Measurements from ENCODE around the gene CCDC74B. TPM values are rescaled to one million over a fixed set of nuclear protein-coding genes. Genes with fewer than 3 reads are reported as not detected.
A peak's percentile ranks its signal among the peaks of the same experiment; 100 is the strongest.
"Not testable (repeated sequence)": the region's sequence is repeated elsewhere in the genome, so short reads cannot be mapped to it uniquely, and the experiment has no call there.

The CCDC74B gene
- total RNA-seq, 1 experiment from 2014 or later: 0.34 TPM

DNA sequence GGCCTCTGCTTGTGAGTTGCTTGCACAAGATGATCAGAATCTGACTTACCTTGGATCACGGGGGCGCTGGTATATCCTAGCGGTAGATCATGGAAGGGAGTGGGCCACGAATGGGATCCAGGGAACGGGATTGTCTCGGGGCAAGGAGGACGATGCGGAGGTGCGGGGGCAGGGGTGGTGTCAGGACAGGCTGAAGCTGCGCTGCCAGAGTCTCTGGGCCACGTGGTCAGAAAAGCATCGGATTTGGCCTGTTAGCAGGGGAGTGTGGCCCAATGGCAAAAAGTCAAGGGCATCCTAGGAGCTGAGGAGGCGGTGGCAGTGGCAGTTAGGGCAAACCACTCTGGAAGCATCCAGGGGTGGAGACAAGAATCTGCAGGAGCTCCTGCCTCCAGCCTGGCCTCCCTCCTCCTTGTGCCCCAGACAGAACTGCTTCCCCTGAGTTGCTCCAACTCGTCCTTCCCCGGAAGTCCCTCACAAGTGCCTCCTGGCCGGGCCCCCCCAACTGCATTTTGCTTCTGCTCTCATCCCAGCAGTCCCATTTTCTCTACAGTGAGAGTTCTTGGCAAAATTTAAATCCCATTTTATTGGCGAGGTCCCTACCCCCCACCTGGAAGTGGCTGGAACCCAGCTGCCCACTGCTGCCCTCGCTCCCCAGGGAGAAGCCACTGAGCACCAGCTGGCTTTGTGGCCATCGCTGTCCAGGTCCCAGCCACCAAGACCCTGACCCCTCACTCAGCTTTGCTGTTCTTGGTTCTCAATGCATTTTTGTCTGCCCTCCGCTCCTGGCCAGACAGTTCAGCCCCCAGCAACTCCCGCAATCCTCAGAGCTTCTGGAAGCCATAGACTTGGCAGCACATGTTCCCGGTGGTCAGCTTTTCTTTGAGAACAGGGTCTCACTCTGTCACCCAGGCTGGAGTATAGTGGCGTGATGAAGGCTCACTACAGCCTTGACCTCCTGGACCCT lies 5.6 kb upstream of the CCDC74B start:
- Histone ChIP-seq H3K9me3 (replicated peaks) (no peaks in the 10 kb centered on the region), H3K36me3 (peaks cover 7% of the 10 kb centered on the region; the same call in 1 of the 2 replicates), H3K27ac (no peak overlapping the region), H3K4me1 (replicated peaks) (no peaks in the 10 kb centered on the region), H3K4me3 (no peak overlapping the region), H3K27me3 (replicated peaks) (no peaks in the 10 kb centered on the region)
- no peak for DNase-seq (ENCODE audit: low read depth in 1 of 2, low spot score in 2 of 2)

DNA sequence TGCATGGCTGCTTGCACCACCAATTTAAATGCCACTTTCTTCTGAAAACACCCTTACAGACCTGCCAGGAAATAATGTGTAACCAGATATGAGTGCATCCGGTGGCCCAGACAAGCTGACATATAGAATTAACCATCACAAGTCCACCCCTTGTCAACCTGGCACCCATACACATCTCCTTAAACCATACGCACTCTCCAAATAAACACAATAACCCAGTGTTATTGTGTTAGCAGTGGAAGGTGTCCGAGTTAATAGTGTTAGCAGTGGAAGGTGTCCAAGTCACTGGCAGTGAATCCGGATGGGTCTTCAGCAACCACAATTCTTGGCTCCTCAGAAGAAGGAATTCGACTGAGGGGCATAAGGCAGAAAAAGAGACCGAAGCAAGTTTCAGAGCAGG lies 3.6 kb upstream of the CCDC74B start:
- not testable (repeated sequence) for DNase-seq (ENCODE audit: low read depth in 1 of 2, low spot score in 2 of 2); H3K4me1 ChIP-seq (replicated peaks); H3K4me3 ChIP-seq; H3K27ac ChIP-seq; H3K27me3 ChIP-seq (replicated peaks); H3K9me3 ChIP-seq (replicated peaks); H3K36me3 ChIP-seq

DNA sequence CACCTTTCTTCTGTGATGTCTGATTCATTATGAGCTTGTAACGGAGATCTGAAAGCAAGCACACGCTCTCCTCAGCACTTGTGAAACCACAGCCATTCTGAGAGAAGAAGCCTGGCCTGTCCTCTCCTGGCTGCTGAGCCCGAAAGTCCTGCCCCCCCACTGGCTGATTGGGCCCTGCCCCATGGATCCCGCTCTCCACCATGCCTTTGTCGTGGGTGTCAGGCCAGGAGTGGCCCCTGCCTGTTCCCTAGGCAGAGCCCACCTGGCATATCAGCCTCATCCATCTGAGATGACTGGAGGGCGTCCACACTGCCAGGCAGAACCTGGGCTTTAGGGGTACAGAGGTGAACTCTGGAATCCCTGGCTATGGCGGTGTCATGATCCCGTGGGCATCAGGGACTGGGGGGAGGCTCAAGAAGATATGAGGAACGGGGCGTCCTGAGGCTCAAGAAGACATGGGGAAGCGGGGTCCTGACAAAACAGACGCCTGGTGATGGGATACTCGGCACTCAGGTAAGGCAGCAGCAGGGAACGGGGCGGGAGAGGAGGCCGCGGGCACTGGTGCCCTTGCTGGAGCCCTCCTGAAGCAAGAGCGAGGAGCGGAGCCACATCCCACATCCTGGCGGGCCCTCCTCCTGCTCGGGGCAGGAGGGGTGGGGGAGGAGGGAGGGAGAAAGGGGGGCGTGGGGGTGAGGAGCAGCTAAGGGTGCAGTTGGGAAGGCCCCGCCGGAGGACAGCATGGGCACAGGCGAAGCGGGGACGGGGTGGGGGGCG lies 1.5 kb downstream of the CCDC74B start:
- not testable (repeated sequence) for H3K4me3 ChIP-seq; H3K9me3 ChIP-seq (replicated peaks); H3K27ac ChIP-seq; H3K36me3 ChIP-seq; H3K4me1 ChIP-seq (replicated peaks); H3K27me3 ChIP-seq (replicated peaks)
- peak in 1 of 2 experiments; percentile 31 for DNase-seq (ENCODE audit: low read depth in 1 of 2, low spot score in 2 of 2)

DNA sequence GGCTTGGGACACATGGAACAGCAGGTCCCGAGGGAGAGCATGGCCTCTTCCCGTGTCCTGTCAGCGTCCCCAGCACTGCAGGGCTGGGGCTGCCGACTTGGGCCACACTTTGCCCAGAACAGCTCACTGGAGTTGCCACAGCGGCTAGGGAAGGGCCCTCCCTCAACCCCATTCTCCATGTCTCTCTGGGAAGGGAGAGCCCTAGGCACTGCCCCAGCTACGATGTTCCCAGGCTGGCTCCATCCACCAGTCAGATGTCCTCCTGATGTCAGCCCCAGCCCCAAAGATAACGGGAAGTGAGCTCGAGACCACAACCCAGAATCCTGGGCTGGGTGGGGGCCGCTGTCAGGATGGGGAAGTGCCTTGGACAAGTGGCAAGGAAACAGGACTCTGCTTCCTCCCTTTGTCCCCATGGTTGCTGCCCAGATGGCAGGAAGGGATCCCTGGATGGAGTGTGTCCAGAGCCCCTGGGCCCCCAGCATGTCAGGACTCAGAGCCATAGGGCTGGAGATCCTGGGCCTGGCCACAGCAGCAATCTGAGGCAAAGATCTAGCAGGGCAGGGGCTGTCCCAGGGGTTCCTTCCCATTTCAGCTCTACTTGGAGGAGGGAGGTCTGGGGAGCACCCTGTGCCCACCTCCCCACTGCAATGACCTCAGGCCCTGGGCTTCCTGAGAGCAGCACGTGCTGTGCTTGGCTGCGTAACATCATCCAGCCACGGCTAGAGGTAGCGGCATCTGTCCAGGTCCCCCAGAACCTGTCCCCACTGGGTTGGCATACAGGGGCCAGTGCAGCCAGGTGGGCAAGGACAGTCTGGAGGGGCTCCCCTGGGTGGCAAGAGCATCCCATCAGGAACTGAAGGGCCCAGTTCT lies 2.3 kb downstream of the CCDC74B start:
- H3K9me3 ChIP-seq (replicated peaks); H3K36me3 ChIP-seq; H3K4me3 ChIP-seq; H3K27ac ChIP-seq; H3K4me1 ChIP-seq (replicated peaks); H3K27me3 ChIP-seq (replicated peaks): not testable (repeated sequence)
- DNase-seq (ENCODE audit: low read depth in 1 of 2, low spot score in 2 of 2): peak in 1 of 2 experiments; percentile 31

DNA sequence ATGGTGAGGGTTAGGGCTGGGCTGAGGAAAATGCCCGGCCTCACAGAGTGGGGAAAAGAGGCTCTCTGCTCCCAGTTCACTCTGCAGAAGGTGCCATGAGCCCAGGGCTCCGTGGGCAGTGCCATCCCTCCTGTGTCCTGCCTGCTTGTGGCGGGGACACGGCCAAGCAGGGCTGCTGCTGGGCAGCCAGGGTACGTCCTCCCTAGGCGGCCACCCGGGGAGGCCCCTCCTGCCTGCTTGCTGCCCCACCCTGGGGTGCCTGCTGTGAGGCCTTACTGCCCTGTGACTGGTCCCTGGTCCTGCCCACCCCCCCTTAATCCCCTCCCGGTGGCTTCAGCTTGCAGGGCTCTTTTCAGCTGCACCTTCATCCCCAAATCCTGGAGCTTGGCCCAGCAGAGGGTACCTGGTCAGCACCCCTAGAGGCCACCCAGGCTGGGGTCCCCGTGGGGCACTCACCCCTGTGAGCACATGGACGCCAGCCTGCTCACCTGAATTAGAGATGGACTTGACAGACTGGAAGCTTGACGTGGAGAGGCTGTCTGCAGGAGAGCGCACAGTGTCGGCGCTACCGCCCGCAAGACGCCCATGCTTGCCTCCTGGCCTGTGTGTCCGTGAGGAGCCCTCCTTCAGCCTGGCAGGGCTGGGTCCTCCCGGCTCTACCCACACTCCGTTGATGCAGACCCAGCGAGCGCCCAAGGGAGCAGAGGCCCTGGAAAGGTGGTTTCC lies 3.1 kb downstream of the CCDC74B start:
- peak in 1 of 2 experiments; percentile 22 for DNase-seq (ENCODE audit: low read depth in 1 of 2, low spot score in 2 of 2)
- H3K27ac ChIP-seq; H3K27me3 ChIP-seq (replicated peaks); H3K4me1 ChIP-seq (replicated peaks); H3K9me3 ChIP-seq (replicated peaks); H3K36me3 ChIP-seq; H3K4me3 ChIP-seq: not testable (repeated sequence)

DNA sequence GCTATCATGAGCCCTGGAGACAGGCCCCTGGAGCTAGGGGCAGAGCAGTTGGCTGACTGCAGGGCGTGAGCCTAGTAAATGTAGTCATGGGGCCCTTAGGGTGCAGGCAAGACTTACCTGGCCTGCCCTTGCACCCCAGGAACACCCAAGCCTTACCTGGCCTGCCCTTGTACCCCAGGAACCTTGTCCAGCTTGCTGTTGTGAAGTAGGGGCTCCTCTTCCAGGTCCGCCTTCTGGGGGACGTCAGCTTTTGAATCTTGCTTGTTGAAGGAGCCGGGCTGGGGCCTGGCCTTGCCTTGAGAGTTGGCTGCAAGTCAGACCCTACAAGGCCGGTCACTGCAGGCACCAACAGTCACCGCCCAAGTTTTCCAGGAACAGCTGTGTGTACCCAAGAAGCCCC lies 3.9 kb downstream of the CCDC74B start:
- H3K27me3 ChIP-seq (replicated peaks); H3K36me3 ChIP-seq; H3K4me3 ChIP-seq; H3K27ac ChIP-seq; H3K9me3 ChIP-seq (replicated peaks); H3K4me1 ChIP-seq (replicated peaks): not testable (repeated sequence)
- peak in 1 of 2 experiments; percentile 22 for DNase-seq (ENCODE audit: low read depth in 1 of 2, low spot score in 2 of 2)

DNA sequence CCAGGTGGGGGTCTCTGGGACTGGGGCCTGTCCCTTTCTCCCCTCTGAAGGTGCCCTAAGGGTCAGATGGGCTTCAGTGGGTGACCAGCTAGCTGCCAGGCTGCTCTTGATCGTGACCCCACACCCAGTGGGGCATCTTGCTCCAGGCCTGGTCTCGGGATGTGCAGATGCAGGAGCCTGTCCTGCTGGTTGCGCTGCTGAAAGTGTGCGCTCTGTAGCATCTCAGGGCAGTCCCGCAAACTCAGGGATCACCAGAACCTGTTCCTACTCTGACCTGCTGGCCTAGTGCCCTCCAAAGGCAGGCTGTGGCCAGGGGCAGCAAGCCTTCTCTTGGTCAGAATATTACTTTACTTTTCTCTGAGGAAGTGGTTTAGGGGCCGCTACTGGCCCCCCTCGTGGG lies 4.4 kb downstream of the CCDC74B start:
- not testable (repeated sequence) for H3K9me3 ChIP-seq (replicated peaks); H3K4me1 ChIP-seq (replicated peaks); H3K27me3 ChIP-seq (replicated peaks); H3K27ac ChIP-seq; H3K36me3 ChIP-seq; DNase-seq (ENCODE audit: low read depth in 1 of 2, low spot score in 2 of 2); H3K4me3 ChIP-seq

DNA sequence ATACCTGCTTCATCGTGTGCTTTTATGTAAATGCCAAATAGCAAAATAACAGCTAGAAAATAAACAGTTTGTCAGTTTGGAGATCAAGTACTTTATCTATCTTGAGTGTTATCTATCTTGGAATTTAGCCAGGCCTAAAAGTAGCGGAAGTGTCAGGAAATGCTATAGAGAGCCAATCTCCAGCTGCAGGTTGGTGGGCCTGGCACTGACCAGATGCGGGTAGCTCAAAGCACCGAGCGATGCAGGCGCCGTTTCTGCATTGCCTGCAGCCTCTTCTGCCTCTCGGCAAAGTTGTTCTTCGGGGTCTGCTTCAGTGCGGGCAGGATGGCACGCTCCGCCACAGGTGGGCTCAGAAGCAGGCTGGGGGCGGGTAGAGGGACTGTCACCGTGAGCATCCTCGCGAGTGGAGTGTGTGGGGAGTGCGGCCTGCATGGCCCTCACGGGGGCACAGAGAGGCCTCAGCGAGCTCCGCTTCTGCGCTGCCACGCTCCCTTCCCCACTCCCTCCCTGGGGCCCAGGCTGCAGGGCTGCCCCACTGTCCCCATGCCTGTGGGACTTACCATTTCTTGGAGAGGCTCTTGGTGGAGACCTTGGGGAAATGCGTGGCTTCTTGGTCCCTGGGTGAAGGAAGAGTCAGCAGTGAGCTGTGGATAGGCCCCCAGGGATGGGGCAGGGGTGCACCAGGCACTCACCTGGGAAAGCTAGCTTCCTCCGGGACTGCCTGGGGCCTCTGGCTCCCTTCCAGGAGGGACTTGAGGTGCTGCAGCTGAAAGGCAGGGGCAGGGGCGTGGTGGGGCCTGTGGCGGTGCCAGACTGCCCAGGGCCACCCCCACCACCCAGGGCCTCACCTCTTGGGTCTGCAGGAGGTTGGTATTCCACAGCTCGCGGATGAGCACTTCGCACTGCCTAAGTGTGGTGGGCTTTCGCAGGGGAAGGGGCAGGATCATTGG lies 5.3 kb downstream of the CCDC74B start:
- DNase-seq (ENCODE audit: low read depth in 1 of 2, low spot score in 2 of 2); H3K4me1 ChIP-seq (replicated peaks); H3K36me3 ChIP-seq; H3K9me3 ChIP-seq (replicated peaks); H3K27ac ChIP-seq; H3K4me3 ChIP-seq; H3K27me3 ChIP-seq (replicated peaks): not testable (repeated sequence)

DNA sequence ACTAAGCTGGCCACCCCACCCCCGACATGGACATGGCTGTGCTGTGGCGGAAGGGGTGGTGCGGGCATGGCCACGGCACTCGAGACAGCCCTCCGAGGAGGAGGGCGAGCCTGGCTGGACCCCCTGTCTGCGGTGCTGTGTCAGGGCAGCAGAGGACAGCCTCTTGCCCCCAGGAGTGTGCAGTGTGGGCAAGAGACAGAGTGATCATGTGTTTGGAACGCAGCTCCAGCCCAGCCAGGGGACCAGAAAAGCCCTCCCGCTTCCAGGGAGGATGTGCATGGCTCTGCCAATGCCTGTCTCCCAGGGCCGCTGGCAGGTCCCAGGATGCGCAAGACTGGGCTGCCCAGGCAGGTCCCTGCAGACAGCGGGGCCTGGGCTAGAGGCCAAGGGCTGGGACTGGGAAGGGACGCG lies 6.1 kb downstream of the CCDC74B start:
- DNase-seq (ENCODE audit: low read depth in 1 of 2, low spot score in 2 of 2); H3K4me1 ChIP-seq (replicated peaks); H3K27ac ChIP-seq; H3K4me3 ChIP-seq; H3K27me3 ChIP-seq (replicated peaks); H3K36me3 ChIP-seq; H3K9me3 ChIP-seq (replicated peaks): not testable (repeated sequence)

DNA sequence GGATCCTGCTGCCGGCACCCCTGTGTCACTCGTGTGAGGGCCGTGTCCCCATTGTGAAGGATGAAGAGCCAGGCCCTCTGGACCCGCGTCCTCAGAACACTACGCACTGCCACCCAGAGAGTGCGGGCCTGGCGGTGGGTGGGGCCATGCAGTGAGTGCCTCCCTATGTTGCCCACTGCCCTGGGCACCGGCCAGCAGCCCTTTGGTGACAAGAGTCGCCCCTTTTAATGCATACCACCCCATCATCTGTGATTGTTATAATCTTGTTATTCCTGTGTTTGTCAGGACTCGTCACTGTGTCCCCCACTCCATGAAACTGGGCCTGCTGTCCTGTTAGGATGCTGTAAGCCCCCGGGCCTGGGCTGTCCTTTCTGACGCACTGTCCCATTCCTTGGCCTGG lies 6.6 kb downstream of the CCDC74B start:
- H3K27ac ChIP-seq; H3K36me3 ChIP-seq; H3K27me3 ChIP-seq (replicated peaks); DNase-seq (ENCODE audit: low read depth in 1 of 2, low spot score in 2 of 2); H3K4me3 ChIP-seq; H3K4me1 ChIP-seq (replicated peaks); H3K9me3 ChIP-seq (replicated peaks): not testable (repeated sequence)

DNA sequence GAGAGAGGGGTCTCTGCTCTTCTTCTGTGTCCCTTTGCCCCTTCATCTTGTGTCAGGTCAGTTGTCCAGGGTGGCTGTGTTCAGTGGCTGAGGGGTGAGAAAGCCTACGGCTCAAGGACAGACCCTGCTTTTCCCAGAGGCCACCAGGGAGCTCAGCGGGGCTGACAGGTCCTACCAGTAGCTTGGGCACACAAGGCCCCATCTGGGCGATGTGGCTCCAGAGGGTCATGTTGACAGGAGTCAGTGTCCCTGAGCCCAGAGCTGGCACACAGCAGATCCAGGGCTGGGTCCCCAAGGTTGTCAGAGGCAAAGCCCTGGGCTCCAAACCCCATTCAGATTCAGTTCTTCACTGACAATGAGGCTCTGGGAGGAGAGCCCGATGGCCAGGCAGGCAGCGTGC lies 7.8 kb downstream of the CCDC74B start:
- DNase-seq (ENCODE audit: low read depth in 1 of 2, low spot score in 2 of 2): peak in 1 of 2 experiments; percentile 27
- not testable (repeated sequence) for H3K27ac ChIP-seq; H3K4me1 ChIP-seq (replicated peaks); H3K9me3 ChIP-seq (replicated peaks); H3K4me3 ChIP-seq; H3K27me3 ChIP-seq (replicated peaks); H3K36me3 ChIP-seq

DNA sequence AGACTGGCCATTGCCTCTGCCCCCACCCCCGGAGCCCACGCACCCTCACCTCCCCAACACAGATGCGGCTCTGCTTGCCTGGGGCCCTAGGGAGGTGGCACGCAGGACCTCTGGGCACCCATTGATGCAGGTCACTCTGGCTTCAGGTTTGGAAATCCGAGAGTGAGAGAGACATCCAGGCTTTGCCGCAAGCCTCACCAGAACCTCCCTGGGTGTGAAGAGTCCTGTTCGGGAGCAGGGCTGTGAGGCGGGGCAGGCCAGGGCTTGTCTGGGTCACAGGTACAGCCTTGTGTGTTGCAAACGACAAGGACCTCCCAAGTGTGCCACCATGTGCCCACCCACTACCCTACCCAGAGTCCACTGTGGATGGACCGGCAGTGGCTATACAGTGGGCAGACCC lies 8.4 kb downstream of the CCDC74B start:
- H3K4me1 ChIP-seq (replicated peaks); H3K27ac ChIP-seq; H3K4me3 ChIP-seq; H3K27me3 ChIP-seq (replicated peaks); H3K36me3 ChIP-seq; H3K9me3 ChIP-seq (replicated peaks): not testable (repeated sequence)
- peak in 1 of 2 experiments; percentile 27 for DNase-seq (ENCODE audit: low read depth in 1 of 2, low spot score in 2 of 2)

All from SJSA1 (cell line).